Measurements from ENCODE around the gene TSC1. TPM values are rescaled to one million over a fixed set of nuclear protein-coding genes. Genes with fewer than 3 reads are reported as not detected.

TSC1 gene
- total RNA-seq, 1 experiment from 2014 or later = 15.3 TPM

DNA sequence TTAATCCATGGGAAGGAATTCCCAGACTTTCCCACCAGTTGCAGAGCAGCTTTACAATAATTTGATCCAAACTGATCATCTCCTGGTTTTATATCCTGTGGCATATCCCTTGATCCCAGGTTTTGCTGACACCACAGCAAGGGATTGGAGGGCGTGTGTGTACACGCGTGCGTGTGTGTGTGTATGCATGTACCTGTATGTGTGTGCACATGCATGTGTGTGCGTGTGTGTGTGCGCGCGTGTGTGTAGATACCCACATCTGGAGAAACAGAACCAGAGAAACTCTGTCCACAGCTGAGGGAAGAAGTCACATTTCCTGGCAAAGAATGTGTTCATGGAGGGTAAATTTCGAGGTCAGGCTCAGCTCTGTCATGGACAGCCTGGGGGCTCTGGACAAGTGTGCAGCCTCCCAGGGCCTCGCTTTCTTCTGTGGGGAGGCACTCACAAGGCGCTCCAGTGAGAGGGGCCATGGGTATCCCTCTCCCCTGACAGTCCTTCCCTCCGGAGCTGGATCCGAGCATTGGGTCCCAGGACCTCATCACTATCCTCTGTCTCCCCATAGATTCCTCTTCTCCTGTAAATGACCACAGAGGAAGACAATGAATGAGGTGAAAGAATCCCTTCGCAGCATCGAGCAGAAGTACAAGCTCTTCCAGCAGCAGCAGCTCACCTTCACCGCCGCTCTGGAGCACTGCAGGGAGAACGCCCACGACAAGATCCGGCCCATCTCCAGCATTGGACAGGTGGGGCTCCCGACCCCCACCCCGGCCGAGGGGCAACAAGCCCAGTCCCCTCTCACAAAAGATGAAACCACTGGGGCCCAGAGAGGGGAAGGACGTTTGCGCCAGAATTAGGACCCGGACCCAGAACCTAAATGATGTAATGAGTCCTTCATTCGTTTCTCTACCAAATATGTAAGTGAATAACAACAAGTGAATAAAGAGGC is 60.8 kb downstream of the TSC1 start:
- no peaks in the 10 kb centered on the region for H3K36me3 ChIP-seq
- no peaks in the 10 kb centered on the region for H3K27me3 ChIP-seq
- H3K9me3 ChIP-seq = no peaks in the 10 kb centered on the region
- H3K4me3 ChIP-seq = no peak overlapping the region
- DNase-seq = no peak

- Histone ChIP-seq H3K9me3 (no peaks in the 10 kb centered on the region), H3K36me3 (no peaks in the 10 kb centered on the region), H3K4me3 (no peak overlapping the region), H3K27me3 (no peaks in the 10 kb centered on the region)
- no peak for DNase-seq
Measured at GRCh38 chr9:132882616-132883015, 61.8 kb downstream of the TSC1 start.

DNA sequence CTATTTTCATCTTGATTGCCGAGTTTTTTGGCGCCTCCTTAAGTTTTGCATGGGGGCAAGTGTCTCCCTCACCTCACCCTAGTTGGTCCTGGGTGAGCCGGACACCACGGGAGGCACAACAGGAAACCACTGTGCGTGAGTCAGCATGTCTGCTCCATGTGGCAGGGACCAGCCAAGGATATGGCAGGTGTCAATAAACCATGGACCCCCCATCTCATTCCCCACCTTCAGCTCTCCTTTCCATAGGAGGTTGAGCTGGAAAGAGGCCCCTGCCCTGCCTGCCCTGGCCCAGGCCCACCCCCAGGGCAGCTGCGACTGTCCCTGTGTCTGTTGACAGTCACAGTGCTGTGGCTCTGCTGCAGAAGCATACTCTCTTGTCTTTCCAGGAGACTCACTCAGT is 62.6 kb downstream of the TSC1 start:
- no peaks in the 10 kb centered on the region for H3K9me3 ChIP-seq
- no peaks in the 10 kb centered on the region for H3K36me3 ChIP-seq
- H3K27me3 ChIP-seq = no peaks in the 10 kb centered on the region
- H3K4me3 ChIP-seq = no peak overlapping the region
- no peak for DNase-seq

- H3K27me3 ChIP-seq = no peaks in the 10 kb centered on the region
- no peak overlapping the region for H3K4me3 ChIP-seq
- H3K9me3 ChIP-seq = no peaks in the 10 kb centered on the region
- DNase-seq = no peak
- no peaks in the 10 kb centered on the region for H3K36me3 ChIP-seq
Measured at GRCh38 chr9:132880324-132880661, 64.1 kb downstream of the TSC1 start.

DNA sequence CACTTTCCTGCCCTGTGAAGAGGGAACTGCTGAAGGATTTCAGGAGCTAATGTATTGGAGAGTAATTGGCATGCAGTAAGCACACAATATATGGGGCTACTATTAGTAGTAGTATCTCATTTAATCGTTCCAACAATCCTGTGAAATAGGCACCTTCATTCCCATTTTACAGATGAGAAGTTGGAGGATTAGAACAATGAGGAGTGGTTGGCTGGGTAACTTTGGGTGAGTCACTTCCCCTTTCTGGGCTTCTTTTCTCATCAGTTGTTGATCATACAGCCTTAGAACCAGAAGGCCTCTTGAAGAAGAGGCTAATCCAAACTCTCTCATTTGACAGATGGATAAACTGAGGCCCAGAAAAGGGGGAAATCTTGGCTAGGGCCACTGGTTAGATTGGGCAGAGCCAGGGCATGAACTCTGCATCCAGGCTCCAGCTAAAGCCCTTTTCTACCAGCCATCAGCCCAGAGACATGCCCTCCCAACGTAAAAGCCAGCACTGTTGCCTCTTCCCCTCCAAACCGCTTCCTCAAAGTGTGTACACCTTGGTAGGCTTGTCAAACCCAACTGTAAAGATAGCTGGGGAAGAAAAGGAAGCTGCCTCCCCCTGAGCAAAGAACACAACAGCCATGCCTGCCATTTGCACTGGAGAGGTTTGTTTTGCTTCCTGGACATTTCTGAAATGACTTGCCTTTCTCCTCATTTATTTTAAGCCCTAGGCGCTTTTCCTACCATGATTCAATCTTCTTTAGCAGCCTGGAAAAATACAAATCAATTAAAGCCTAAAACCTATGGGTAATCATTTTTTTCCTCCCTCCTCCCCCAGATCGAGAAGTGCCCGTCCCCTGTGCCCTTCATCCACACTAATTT is 64.7 kb downstream of the TSC1 start:
- Histone ChIP-seq H3K9me3 (no peaks in the 10 kb centered on the region), H3K27me3 (no peaks in the 10 kb centered on the region), H3K4me3 (no peak overlapping the region), H3K36me3 (no peaks in the 10 kb centered on the region)
- no peak for DNase-seq

GRCh38 chr9:132878695-132879456 is 65.5 kb downstream of the TSC1 start, which contains the start of gene SPACA9:
Gene SPACA9, plus strand, starts transcription at chr9:132878898. Its CDS starts 5,050 bp downstream, at chr9:132883948.
- Histone ChIP-seq H3K36me3 (no peaks in the 10 kb centered on the region), H3K27me3 (no peaks in the 10 kb centered on the region), H3K9me3 (no peaks in the 10 kb centered on the region), H3K4me3 (peak within 1 kb of the TSS; percentile 98)
- peak; percentile 60 for DNase-seq

- Histone ChIP-seq H3K4me3 (peak within 1 kb of the TSS; percentile 98), H3K36me3 (no peaks in the 10 kb centered on the region), H3K9me3 (no peaks in the 10 kb centered on the region), H3K27me3 (no peaks in the 10 kb centered on the region)
- peak; percentile 72 for DNase-seq
Measured at GRCh38 chr9:132877824-132878694, 66.4 kb downstream of the TSC1 start, which contains the start of gene AK8. Gene AK8, minus strand, starts transcription at chr9:132878284. Its CDS starts 29 bp downstream, at chr9:132878255.

- Histone ChIP-seq H3K4me3 (peak overlapping the region; percentile 98), H3K27me3 (no peaks in the 10 kb centered on the region), H3K9me3 (no peaks in the 10 kb centered on the region), H3K36me3 (no peaks in the 10 kb centered on the region)
- no peak for DNase-seq
Measured at GRCh38 chr9:132877458-132877823, 67.0 kb downstream of the TSC1 start.

DNA sequence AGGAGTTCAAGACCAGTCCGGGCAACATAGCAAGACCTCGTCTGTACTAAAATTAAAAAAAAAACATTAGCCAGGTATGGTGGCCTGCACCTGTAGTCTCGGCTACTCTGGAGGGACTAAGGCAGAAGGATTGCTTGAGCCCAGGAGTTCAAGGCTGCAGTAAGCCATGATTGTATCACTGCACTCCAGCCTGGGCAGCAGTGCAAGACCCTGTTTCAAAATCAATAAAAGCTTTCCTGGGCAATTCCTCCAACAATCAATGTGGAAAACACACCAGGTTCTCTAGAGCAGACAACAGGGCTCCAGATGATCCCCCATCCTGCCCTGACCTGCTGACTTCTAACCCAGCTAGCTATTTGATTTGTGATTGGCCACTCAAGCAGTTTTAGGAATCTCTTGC is 67.6 kb downstream of the TSC1 start:
- Histone ChIP-seq H3K27me3 (no peaks in the 10 kb centered on the region), H3K9me3 (no peaks in the 10 kb centered on the region), H3K36me3 (no peaks in the 10 kb centered on the region), H3K4me3 (no peak overlapping the region)
- DNase-seq = no peak

GRCh38 chr9:132875159-132875558 is 69.3 kb downstream of the TSC1 start:
- Histone ChIP-seq H3K9me3 (no peaks in the 10 kb centered on the region), H3K27me3 (no peaks in the 10 kb centered on the region), H3K4me3 (no peak overlapping the region), H3K36me3 (no peaks in the 10 kb centered on the region)
- no peak for DNase-seq

GRCh38 chr9:132873403-132873802 is 71.0 kb downstream of the TSC1 start:
- H3K27me3 ChIP-seq = no peaks in the 10 kb centered on the region
- no peaks in the 10 kb centered on the region for H3K36me3 ChIP-seq
- H3K4me3 ChIP-seq = no peak overlapping the region
- no peak for DNase-seq
- H3K9me3 ChIP-seq = no peaks in the 10 kb centered on the region

- H3K4me3 ChIP-seq = no peak overlapping the region
- no peaks in the 10 kb centered on the region for H3K9me3 ChIP-seq
- no peaks in the 10 kb centered on the region for H3K27me3 ChIP-seq
- no peaks in the 10 kb centered on the region for H3K36me3 ChIP-seq
- no peak for DNase-seq
Measured at GRCh38 chr9:132869266-132869665, 75.2 kb downstream of the TSC1 start.

GRCh38 chr9:132866898-132867297 is 77.5 kb downstream of the TSC1 start:
- Histone ChIP-seq H3K27me3 (no peaks in the 10 kb centered on the region), H3K9me3 (no peaks in the 10 kb centered on the region), H3K4me3 (no peak overlapping the region), H3K36me3 (no peaks in the 10 kb centered on the region)
- DNase-seq = no peak

GRCh38 chr9:132864691-132865090 is 79.7 kb downstream of the TSC1 start:
- Histone ChIP-seq H3K4me3 (no peak overlapping the region), H3K9me3 (no peaks in the 10 kb centered on the region), H3K36me3 (no peaks in the 10 kb centered on the region), H3K27me3 (no peaks in the 10 kb centered on the region)
- no peak for DNase-seq

DNA sequence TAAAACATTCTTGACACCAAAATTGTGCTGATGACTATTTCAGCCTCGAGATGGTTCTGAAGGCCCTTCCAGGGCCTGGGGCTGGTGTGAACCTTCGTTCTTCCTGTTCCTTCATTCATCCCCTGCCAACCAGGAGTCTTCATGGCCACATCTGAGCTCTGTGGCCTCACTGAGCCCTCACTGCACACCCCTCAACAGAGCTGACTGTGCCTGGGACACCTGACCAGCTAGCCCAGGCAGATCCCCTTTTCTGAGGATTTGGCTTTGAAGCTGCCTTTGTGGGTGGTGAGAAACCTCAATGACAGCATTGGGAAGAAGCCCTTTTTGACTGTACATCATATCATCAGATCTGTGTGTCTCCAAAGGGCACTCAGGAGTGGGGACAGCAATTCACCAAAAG is 80.1 kb downstream of the TSC1 start:
- no peak for DNase-seq
- H3K36me3 ChIP-seq = no peaks in the 10 kb centered on the region
- H3K27me3 ChIP-seq = no peaks in the 10 kb centered on the region
- no peak overlapping the region for H3K4me3 ChIP-seq
- no peaks in the 10 kb centered on the region for H3K9me3 ChIP-seq

DNA sequence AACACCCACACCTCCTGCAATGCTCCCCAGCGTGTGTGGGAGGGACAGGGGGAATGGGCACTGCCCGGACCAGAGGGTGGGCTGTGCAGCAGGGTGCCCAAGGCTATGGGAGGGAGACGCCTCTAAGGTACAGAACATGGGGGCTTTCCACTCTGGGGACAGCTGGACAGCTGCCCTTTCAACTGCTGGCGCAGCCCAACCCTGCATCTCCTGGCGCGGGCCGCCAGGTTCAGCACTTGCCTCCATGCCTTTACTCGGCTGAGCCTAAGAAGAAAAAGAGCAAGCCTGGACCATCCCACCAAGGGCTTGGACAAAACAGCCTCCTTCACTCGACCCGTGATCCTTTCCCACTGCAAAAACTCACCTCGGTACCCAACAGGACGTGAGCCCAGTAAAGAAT is 81.3 kb downstream of the TSC1 start:
- Histone ChIP-seq H3K4me3 (no peak overlapping the region), H3K36me3 (no peaks in the 10 kb centered on the region), H3K27me3 (no peaks in the 10 kb centered on the region), H3K9me3 (no peaks in the 10 kb centered on the region)
- no peak for DNase-seq
